Mesenchymal stem cell (in vitro differentiated cells and primary cell): ENCODE results near the gene LTBP2.
A peak's percentile ranks its signal among the peaks of the same experiment; 100 is the strongest.

Experiments
- DNase-seq: peaks from one replicate; pipeline ENCODE4 v3.0.0-alpha.2; 2013
- H2AFZ ChIP-seq: one replicate; pipeline ENCODE4 v1.6.1; 2013; ENCODE audit warnings: low read depth, mild to moderate bottlenecking, control low read depth, inconsistent platforms, low read length, moderate library complexity
- H2AK5ac ChIP-seq: 2 replicates; pipeline ENCODE4 v1.6.1; 2013; ENCODE audit warnings: low read length, moderate library complexity, mild to moderate bottlenecking, inconsistent platforms; ENCODE audit not compliant: severe bottlenecking
- H2BK120ac ChIP-seq: one replicate; pipeline ENCODE4 v1.6.1; 2013; ENCODE audit warnings: low read depth, mild to moderate bottlenecking, inconsistent platforms, low read length, moderate library complexity
- H2BK12ac ChIP-seq, 2 experiments: one replicate each; pipeline ENCODE4 v1.6.1; 2013; ENCODE audit warnings: inconsistent platforms in 2 of 2, low read length in 2 of 2, mild to moderate bottlenecking in 2 of 2, moderate library complexity in 2 of 2, control low read depth in 1 of 2
- H2BK15ac ChIP-seq: one replicate; pipeline ENCODE4 v1.6.1; 2013; ENCODE audit warnings: mild to moderate bottlenecking, low read depth, inconsistent platforms; ENCODE audit not compliant: poor library complexity, severe bottlenecking
- H2BK5ac ChIP-seq: 2 replicates; pipeline ENCODE4 v1.6.1; 2013; ENCODE audit warnings: low read depth, mild to moderate bottlenecking, low read length, control low read depth, inconsistent platforms; ENCODE audit not compliant: poor library complexity, severe bottlenecking
- H3K14ac ChIP-seq, 2 experiments: one replicate each; pipeline ENCODE4 v1.6.1; 2013; ENCODE audit warnings: inconsistent platforms in 2 of 2, low read length in 2 of 2, control low read depth in 1 of 2, mild to moderate bottlenecking in 1 of 2, moderate library complexity in 1 of 2
- H3K18ac ChIP-seq, 2 experiments: one replicate each; pipeline ENCODE4 v1.6.1; 2013; ENCODE audit warnings: inconsistent platforms in 2 of 2, low read length in 2 of 2, control low read depth in 1 of 2, low read depth in 1 of 2, mild to moderate bottlenecking in 1 of 2
- H3K23ac ChIP-seq, 2 experiments: one replicate each; pipeline ENCODE4 v1.6.1; 2013; ENCODE audit warnings: inconsistent platforms in 2 of 2, low read length in 2 of 2, mild to moderate bottlenecking in 2 of 2, moderate library complexity in 2 of 2, control low read depth in 1 of 2
- H3K27ac ChIP-seq: 2 replicates; pipeline ENCODE4 v1.5.1; 2013; ENCODE audit warnings: mild to moderate bottlenecking, moderate library complexity, low read length, control low read depth, inconsistent platforms; ENCODE audit not compliant: poor library complexity, severe bottlenecking
- H3K27me3 ChIP-seq, 2 experiments: 2 replicates each; pipeline versions ENCODE4 v1.6.1 to v1.7.0; 2013; ENCODE audit warnings: low read length in 2 of 2, mild to moderate bottlenecking in 2 of 2, moderate library complexity in 2 of 2, control low read depth in 1 of 2, inconsistent platforms in 1 of 2; ENCODE audit not compliant: control insufficient read depth in 1 of 2, insufficient read depth in 1 of 2
- H3K36me3 ChIP-seq, 2 experiments: 2 replicates each; pipeline versions ENCODE4 v1.6.1 to v1.7.0; 2013; ENCODE audit warnings: low read length in 2 of 2, control low read depth in 1 of 2, inconsistent platforms in 1 of 2, low read depth in 1 of 2, mild to moderate bottlenecking in 1 of 2; ENCODE audit not compliant: insufficient read depth in 2 of 2, control insufficient read depth in 1 of 2
- H3K4ac ChIP-seq, 2 experiments: one replicate each; pipeline ENCODE4 v1.6.1; 2013; ENCODE audit warnings: inconsistent platforms in 2 of 2, low read length in 2 of 2, mild to moderate bottlenecking in 2 of 2, moderate library complexity in 2 of 2, control low read depth in 1 of 2, low read depth in 1 of 2
- H3K4me1 ChIP-seq: 2 replicates; pipeline ENCODE4 v1.6.1; 2013; ENCODE audit warnings: low read depth, low read length, control low read depth; ENCODE audit not compliant: control insufficient read depth, insufficient read depth
- H3K4me2 ChIP-seq: 2 replicates; pipeline ENCODE4 v1.6.1; 2013; ENCODE audit warnings: low read length, mild to moderate bottlenecking, inconsistent platforms; ENCODE audit not compliant: poor library complexity, severe bottlenecking
- H3K4me3 ChIP-seq, 2 experiments: 2 replicates each; pipeline versions ENCODE4 v1.5.1 to v1.7.0; 2013; ENCODE audit warnings: low read length in 2 of 2, mild to moderate bottlenecking in 2 of 2, control low read depth in 1 of 2, low read depth in 1 of 2; ENCODE audit not compliant: insufficient read depth in 1 of 2
- H3K79me1 ChIP-seq: replicated peaks from 2 replicates; pipeline ENCODE4 v1.6.1; 2013; ENCODE audit warnings: mild to moderate bottlenecking, control low read depth, low read length, inconsistent platforms; ENCODE audit not compliant: poor library complexity, severe bottlenecking
- H3K9ac ChIP-seq: 2 replicates; pipeline ENCODE4 v1.7.0; 2013; ENCODE audit warnings: mild to moderate bottlenecking, low read length, moderate library complexity
- H3K9me3 ChIP-seq: 2 replicates; pipeline ENCODE4 v1.7.0; 2013; ENCODE audit warnings: mild to moderate bottlenecking, low read length; ENCODE audit not compliant: control insufficient read depth
- H4K8ac ChIP-seq: one replicate; pipeline ENCODE4 v1.6.1; 2013; ENCODE audit warnings: inconsistent platforms, mild to moderate bottlenecking, low read length, moderate library complexity
- H4K91ac ChIP-seq: one replicate; pipeline ENCODE4 v1.6.1; 2013; ENCODE audit warnings: mild to moderate bottlenecking, low read length, inconsistent platforms
- whole genome bisulfite sequencing: methylation state at CpG from one replicate; pipeline ENCODE4 v1.1.7; 2013; ENCODE audit warnings: mixed read lengths; 5-methylcytosine and 5-hydroxymethylcytosine counted together

Gene LTBP2

GRCh38 chr14:74567646-74568379 is 44.2 kb downstream of the LTBP2 start:
- Histone ChIP-seq H3K27ac (peak overlapping the region; percentile 13), H3K23ac (no peak overlapping the region), H2BK5ac (no peak overlapping the region), H3K4me1 (peaks cover 40% of the 10 kb centered on the region), H2AK5ac (peak overlapping the region; percentile 94), H3K79me1 (peaks cover 6% of the 10 kb centered on the region), H3K4me3 (no peak overlapping the region), H3K18ac (peak overlapping the region; percentile 67), H2BK12ac (peak overlapping the region; percentile 11 to 97), H3K4me2 (no peak overlapping the region), H3K9ac (peak overlapping the region; percentile 51), H2AFZ (no peak overlapping the region), H3K14ac (peak overlapping the region in 1 of 2 experiments; percentile 61), H3K9me3 (no peaks in the 10 kb centered on the region), H4K8ac (no peak overlapping the region), H3K36me3 (peaks cover 22 to 33% of the 10 kb centered on the region in 2 experiments), H2BK15ac (peak overlapping the region; percentile 84), H3K27me3 (no peaks in the 10 kb centered on the region), H4K91ac (peak overlapping the region; percentile 70), H2BK120ac (peak overlapping the region; percentile 87), H3K4ac (peak overlapping the region; percentile 69 to 73)
- DNase-seq, result no peak
- 94% methylated on average over 21 of the region's 21 CpGs for WGBS

GRCh38 chr14:74567219-74567618 is 44.8 kb downstream of the LTBP2 start:
- Histone ChIP-seq H3K4me1 (peaks cover 43% of the 10 kb centered on the region), H3K27ac (peak overlapping the region; percentile 13), H3K36me3 (peaks cover 26 to 33% of the 10 kb centered on the region in 2 experiments), H2BK120ac (no peak overlapping the region), H3K4ac (peak overlapping the region; percentile 41 to 73), H2AFZ (no peak overlapping the region), H3K9me3 (no peaks in the 10 kb centered on the region), H2BK5ac (no peak overlapping the region), H4K91ac (peak overlapping the region; percentile 5), H4K8ac (peak overlapping the region; percentile 1), H3K9ac (peak overlapping the region; percentile 51), H3K27me3 (no peaks in the 10 kb centered on the region), H3K4me2 (no peak overlapping the region), H2BK12ac (peak overlapping the region; percentile 11 to 97), H3K18ac (peak overlapping the region; percentile 38 to 67), H3K79me1 (peaks cover 6% of the 10 kb centered on the region), H3K23ac (no peak overlapping the region), H2BK15ac (peak overlapping the region; percentile 18), H3K14ac (peak overlapping the region in 1 of 2 experiments; percentile 23), H2AK5ac (peak overlapping the region; percentile 94), H3K4me3 (no peak overlapping the region)
- 97% methylated on average over 9 of the region's 9 CpGs for WGBS
- no peak for DNase-seq

GRCh38 chr14:74566174-74567141 is 45.6 kb downstream of the LTBP2 start:
- Histone ChIP-seq H4K91ac (peak overlapping the region; percentile 44), H3K27me3 (no peaks in the 10 kb centered on the region), H3K27ac (peak overlapping the region; percentile 5), H3K4me2 (no peak overlapping the region), H2AFZ (no peak overlapping the region), H2BK12ac (peak overlapping the region; percentile 11 to 97), H2AK5ac (peak overlapping the region; percentile 94), H3K18ac (peak overlapping the region; percentile 50 to 67), H4K8ac (peak overlapping the region; percentile 79), H2BK5ac (no peak overlapping the region), H3K4me3 (no peak overlapping the region), H3K4me1 (peaks cover 41% of the 10 kb centered on the region), H3K36me3 (peaks cover 28 to 33% of the 10 kb centered on the region in 2 experiments), H3K9ac (peak overlapping the region; percentile 51), H3K4ac (peak overlapping the region; percentile 73), H2BK120ac (no peak overlapping the region), H2BK15ac (peak overlapping the region; percentile 38), H3K14ac (peak overlapping the region in 1 of 2 experiments; percentile 78), H3K23ac (no peak overlapping the region), H3K9me3 (no peaks in the 10 kb centered on the region), H3K79me1 (peaks cover 6% of the 10 kb centered on the region)
- 83% methylated on average over 15 of the region's 15 CpGs for WGBS
- no peak for DNase-seq
